Neural cell (in vitro differentiated cells): Measurements from ENCODE around the gene ARHGAP6. TPM values are rescaled to one million over a fixed set of nuclear protein-coding genes. Genes with fewer than 3 reads are reported as not detected.
"Not testable (repeated sequence)": the region's sequence is repeated elsewhere in the genome, so short reads cannot be mapped to it uniquely, and the experiment has no call there.

Experiments used
- H2AFZ ChIP-seq: fragments of 200-600, 300-800 bp; sonication (generic), shearing (Covaris generic); 2 replicates; pipeline ENCODE4 v1.6.0; 2014; ENCODE audit warnings: low read depth, mild to moderate bottlenecking, antibody characterized with exemption, low read length, moderate library complexity
- H3F3A ChIP-seq: fragments of 200-600 bp; shearing (Covaris generic); 2 replicates; pipeline ENCODE4 v1.6.1; 2016; ENCODE audit warnings: mild to moderate bottlenecking, moderate library complexity, mixed read lengths, antibody characterized with exemption, low read length; ENCODE audit not compliant: insufficient read depth, poor library complexity, severe bottlenecking
- H3K27ac ChIP-seq: fragments of 200-600, 300-800 bp; sonication (generic), shearing (Covaris generic); 2 replicates; pipeline ENCODE4 v1.5.1; 2014; ENCODE audit warnings: mild to moderate bottlenecking, low read length, moderate library complexity
- H3K27me3 ChIP-seq: fragments of 300-800, 200-600 bp; sonication (generic), shearing (Covaris generic); 2 replicates; pipeline ENCODE4 v1.6.0; 2014; ENCODE audit warnings: mild to moderate bottlenecking, low read depth, low read length, moderate library complexity; ENCODE audit not compliant: insufficient read depth
- H3K36me3 ChIP-seq: fragments of 300-800, 200-600 bp; sonication (generic), shearing (Covaris generic); 2 replicates; pipeline ENCODE4 v1.5.1; 2014; ENCODE audit warnings: mild to moderate bottlenecking, antibody characterized with exemption, low read length, moderate library complexity; ENCODE audit not compliant: insufficient read depth
- H3K4me2 ChIP-seq: fragments of 300-800, 200-600 bp; sonication (generic), shearing (Covaris generic); 2 replicates; pipeline ENCODE4 v1.6.0; 2014; ENCODE audit warnings: mild to moderate bottlenecking, low read length
- H3K4me3 ChIP-seq: fragments of 300-800, 200-600 bp; sonication (generic), shearing (Covaris generic); 2 replicates; pipeline ENCODE4 v1.5.1; 2014; ENCODE audit warnings: mild to moderate bottlenecking, low read length, moderate library complexity
- H3K79me2 ChIP-seq: fragments of 200-600 bp; shearing (Covaris generic); replicated peaks from 2 replicates; pipeline ENCODE4 v1.6.0; 2014; ENCODE audit warnings: mild to moderate bottlenecking, low read length, moderate library complexity; ENCODE audit not compliant: insufficient read depth
- H3K9ac ChIP-seq: fragments of 300-800, 200-600 bp; sonication (generic), shearing (Covaris generic); 2 replicates; pipeline ENCODE4 v1.6.1; 2016; ENCODE audit warnings: mild to moderate bottlenecking, low read length, mixed read lengths
- H3K9me2 ChIP-seq: fragments of 200-600 bp; shearing (Covaris generic); 2 replicates; pipeline ENCODE4 v1.6.1; 2016; ENCODE audit warnings: mild to moderate bottlenecking, low read length, mixed read lengths; ENCODE audit not compliant: insufficient read depth
- H3K9me3 ChIP-seq: fragments of 200-600, 300-800 bp; sonication (generic), shearing (Covaris generic); 2 replicates; pipeline ENCODE4 v1.6.1; 2016; ENCODE audit warnings: mild to moderate bottlenecking, mixed run types, low read length, moderate library complexity, mixed read lengths
- H4K20me1 ChIP-seq: fragments of 200-600 bp; shearing (Covaris generic); 2 replicates; pipeline ENCODE4 v1.6.1; 2016; ENCODE audit warnings: mild to moderate bottlenecking, mixed run types; ENCODE audit not compliant: insufficient read depth
- CTCF ChIP-seq: fragments of 450-650 bp; IDR thresholded peaks from 2 replicates; pipeline ENCODE4 v1.5.1; 2014; ENCODE audit warnings: antibody characterized with exemption, mild to moderate bottlenecking, moderate library complexity; ENCODE audit not compliant: poor library complexity, severe bottlenecking
- EP300 ChIP-seq: fragments of 450-650 bp; conservative IDR thresholded peaks from 2 replicates; pipeline ENCODE4 v1.6.1; 2014; ENCODE audit warnings: antibody characterized with exemption, mild to moderate bottlenecking, moderate library complexity; ENCODE audit not compliant: poor library complexity, severe bottlenecking
- EZH2 ChIP-seq: fragments of 200-600, 300-800 bp; shearing (Covaris generic), sonication (generic); IDR thresholded peaks from 2 replicates; pipeline ENCODE4 v1.6.1; 2014; ENCODE audit warnings: antibody characterized with exemption, low read length, borderline replicate concordance, mild to moderate bottlenecking; ENCODE audit not compliant: insufficient read depth, poor library complexity, severe bottlenecking
- MXI1 ChIP-seq: fragments of 450-650 bp; conservative IDR thresholded peaks from 2 replicates; pipeline ENCODE4 v1.6.1; 2014; ENCODE audit warnings: antibody characterized with exemption, mild to moderate bottlenecking; ENCODE audit not compliant: poor library complexity, severe bottlenecking
- POLR2AphosphoS5 ChIP-seq: IDR thresholded peaks from 2 replicates; pipeline ENCODE4 v1.6.1; 2012
- RAD21 ChIP-seq: fragments of 450-650 bp; conservative IDR thresholded peaks from 2 replicates; pipeline ENCODE4 v1.6.1; 2014; ENCODE audit warnings: antibody characterized with exemption, mild to moderate bottlenecking, moderate library complexity
- REST ChIP-seq: IDR thresholded peaks from 2 replicates; pipeline ENCODE4 v1.6.1; 2012; ENCODE audit warnings: borderline replicate concordance
- SMC3 ChIP-seq: fragments of 450-650 bp; conservative IDR thresholded peaks from 2 replicates; pipeline ENCODE4 v1.6.1; 2014; ENCODE audit warnings: antibody characterized with exemption, mild to moderate bottlenecking, moderate library complexity; ENCODE audit not compliant: poor library complexity
- TAF1 ChIP-seq: IDR thresholded peaks from 2 replicates; pipeline ENCODE4 v1.6.1; 2012; ENCODE audit warnings: low read depth
- polyA plus RNA-seq: library from polyadenylated mRNA; depleted of rRNA; stranded (reverse); fragments of >200 nt; gene quantifications from 2 replicates; pipeline ENCODE4 v1.2.3, GENCODE V29; 2014

Gene ARHGAP6
- polyA plus RNA-seq, 1 donor from 2014 or later, result 0.40 TPM

- Histone ChIP-seq H2AFZ (no peak overlapping the region), H3K27me3 (no peaks in the 10 kb centered on the region), H3K9me3 (no peaks in the 10 kb centered on the region), H3F3A (no peaks in the 10 kb centered on the region), H4K20me1 (no peaks in the 10 kb centered on the region), H3K4me3 (no peak overlapping the region), H3K9ac (no peak overlapping the region), H3K27ac (no peak overlapping the region), H3K4me2 (no peak overlapping the region), H3K79me2 (no peaks in the 10 kb centered on the region), H3K36me3 (no peaks in the 10 kb centered on the region), H3K9me2 (no peaks in the 10 kb centered on the region)
- TF ChIP-seq SMC3, result no peak
Measured at GRCh38 chrX:11525685-11526084, 140.0 kb downstream of the ARHGAP6 start.

GRCh38 chrX:11519234-11519633 lies 146.5 kb downstream of the ARHGAP6 start:
- not testable (repeated sequence) for H2AFZ ChIP-seq, H3K27ac ChIP-seq, H3K9ac ChIP-seq, H3K9me3 ChIP-seq, H3K9me2 ChIP-seq, H4K20me1 ChIP-seq, H3K27me3 ChIP-seq, H3F3A ChIP-seq, H3K36me3 ChIP-seq, H3K4me3 ChIP-seq, H3K4me2 ChIP-seq, H3K79me2 ChIP-seq

GRCh38 chrX:11509786-11510185 lies 155.9 kb downstream of the ARHGAP6 start:
- TF ChIP-seq SMC3, result no peak
- no peak for TF ChIP-seq REST
- TF ChIP-seq POLR2AphosphoS5, result no peak
- no peak for TF ChIP-seq TAF1
- no peak for TF ChIP-seq RAD21
- Histone ChIP-seq H3F3A (no peaks in the 10 kb centered on the region), H3K27ac (no peak overlapping the region), H3K9me3 (no peaks in the 10 kb centered on the region), H3K27me3 (no peaks in the 10 kb centered on the region), H3K9ac (no peak overlapping the region), H3K4me3 (no peak overlapping the region), H3K9me2 (no peaks in the 10 kb centered on the region), H4K20me1 (no peaks in the 10 kb centered on the region), H3K36me3 (no peaks in the 10 kb centered on the region), H2AFZ (no peak overlapping the region), H3K4me2 (no peak overlapping the region), H3K79me2 (no peaks in the 10 kb centered on the region)

- no peaks in the 10 kb centered on the region for H3F3A ChIP-seq
- H3K9ac ChIP-seq, result no peak overlapping the region
- no peaks in the 10 kb centered on the region for H3K9me2 ChIP-seq
- H3K9me3 ChIP-seq, result no peaks in the 10 kb centered on the region
- no peak overlapping the region for H3K4me2 ChIP-seq
- no peaks in the 10 kb centered on the region for H3K79me2 ChIP-seq
- TF ChIP-seq POLR2AphosphoS5, result no peak
- TF ChIP-seq MXI1, result no peak
- no peak for TF ChIP-seq REST
- no peak for TF ChIP-seq EZH2
- TF ChIP-seq SMC3, result no peak
- no peak for TF ChIP-seq CTCF
- no peak for TF ChIP-seq TAF1
- no peak for TF ChIP-seq RAD21
- TF ChIP-seq EP300, result no peak
- no peaks in the 10 kb centered on the region for H3K36me3 ChIP-seq
- no peaks in the 10 kb centered on the region for H3K27me3 ChIP-seq
- H3K27ac ChIP-seq, result no peak overlapping the region
- no peak overlapping the region for H2AFZ ChIP-seq
- H3K4me3 ChIP-seq, result no peak overlapping the region
- H4K20me1 ChIP-seq, result no peaks in the 10 kb centered on the region
Measured at GRCh38 chrX:11504234-11504633, 161.5 kb downstream of the ARHGAP6 start.
